SK-N-SH treated with all-trans-retinoic acid at 6 μM for 48 hours (cell line): ENCODE results near the gene GRIK2.

Source experiments
- ATAC-seq: fragments of 200-7000 bp; cut with Tn5 transposase; 3 replicates; pipeline ENCODE4 v1.9.1; 2020; ENCODE audit warnings: mild to moderate bottlenecking, moderate library complexity
- ARNTL ChIP-seq: fragments of 450-650 bp; formaldehyde crosslinking; IDR thresholded peaks from 2 replicates; pipeline ENCODE4 v1.5.0; 2020; ENCODE audit warnings: low read depth, mild to moderate bottlenecking, moderate library complexity, borderline replicate concordance
- BACH2 ChIP-seq: fragments of 250-450 bp; sonication (Bioruptor Pico); IDR thresholded peaks from 2 replicates; pipeline ENCODE4 v1.9.0; 2021; ENCODE audit warnings: mild to moderate bottlenecking, borderline replicate concordance
- CREB5 ChIP-seq: fragments of 250-450 bp; sonication (Bioruptor Pico); IDR thresholded peaks from 2 replicates; pipeline ENCODE4 v1.5.1; 2020; ENCODE audit warnings: low read depth, mild to moderate bottlenecking, moderate library complexity
- CSDC2 ChIP-seq: fragments of 250-450 bp; sonication (Bioruptor Pico); IDR thresholded peaks from 2 replicates; pipeline ENCODE4 v1.5.0; 2020; ENCODE audit warnings: mild to moderate bottlenecking, moderate library complexity
- ESRRG ChIP-seq: fragments of 250-450 bp; sonication (Bioruptor Pico); IDR thresholded peaks from 2 replicates; pipeline ENCODE4 v1.6.1; 2021; ENCODE audit warnings: mild to moderate bottlenecking
- ISL1 ChIP-seq: fragments of 250-450 bp; sonication (Bioruptor Pico); IDR thresholded peaks from 2 replicates; pipeline ENCODE4 v2.1.2; 2022; ENCODE audit warnings: mild to moderate bottlenecking, moderate library complexity
- OSR1 ChIP-seq: fragments of 250-450 bp; sonication (Bioruptor Pico); IDR thresholded peaks from 2 replicates; pipeline ENCODE4 v1.8.0; 2022; ENCODE audit warnings: moderate library complexity, mild to moderate bottlenecking, inconsistent platforms
- PATZ1 ChIP-seq: fragments of 250-450 bp; sonication (Bioruptor Pico); IDR thresholded peaks from 2 replicates; pipeline ENCODE4 v1.8.0; 2020; ENCODE audit warnings: mild to moderate bottlenecking, moderate library complexity, borderline replicate concordance
- POU6F1 ChIP-seq: fragments of 250-450 bp; sonication (Bioruptor Pico); IDR thresholded peaks from 2 replicates; pipeline ENCODE4 v1.8.0; 2021; ENCODE audit warnings: low read depth, mild to moderate bottlenecking, moderate library complexity, borderline replicate concordance
- RARB ChIP-seq: fragments of 250-450 bp; sonication (Bioruptor Pico); IDR thresholded peaks from 2 replicates; pipeline ENCODE4 v1.8.0; 2021; ENCODE audit warnings: mild to moderate bottlenecking, moderate library complexity
- SNAI2 ChIP-seq: fragments of 250-450 bp; sonication (Bioruptor Pico); IDR thresholded peaks from 2 replicates; pipeline ENCODE4 v1.5.0; 2020; ENCODE audit warnings: mild to moderate bottlenecking, moderate library complexity
- TCF4 ChIP-seq: fragments of 250-450 bp; sonication (Bioruptor Pico); IDR thresholded peaks from 2 replicates; pipeline ENCODE4 v1.8.0; 2021; ENCODE audit warnings: mild to moderate bottlenecking, moderate library complexity, borderline replicate concordance
- TOX ChIP-seq: fragments of 250-450 bp; sonication (Bioruptor Pico); IDR thresholded peaks from 2 replicates; pipeline ENCODE4 v1.8.0; 2021; ENCODE audit warnings: mild to moderate bottlenecking, moderate library complexity, borderline replicate concordance
- TSHZ2 ChIP-seq: fragments of 250-450 bp; sonication (Bioruptor Pico); IDR thresholded peaks from 2 replicates; pipeline ENCODE4 v1.5.0; 2020; ENCODE audit warnings: mild to moderate bottlenecking, moderate library complexity
- ZC3H10 ChIP-seq: fragments of 250-450 bp; sonication (Bioruptor Pico); IDR thresholded peaks from 2 replicates; pipeline ENCODE4 v1.5.1; 2021; ENCODE audit warnings: mild to moderate bottlenecking, moderate library complexity
- ZFP3 ChIP-seq: fragments of 250-450 bp; sonication (Bioruptor Pico); IDR thresholded peaks from 2 replicates; pipeline ENCODE4 v1.5.0; 2020; ENCODE audit warnings: mild to moderate bottlenecking, moderate library complexity
- ZNF565 ChIP-seq: fragments of 450-650 bp; formaldehyde crosslinking; conservative IDR thresholded peaks from 2 replicates; pipeline ENCODE4 v1.5.0; 2020; ENCODE audit warnings: low read depth, mild to moderate bottlenecking, moderate library complexity
- ZNF70 ChIP-seq: fragments of 450-650 bp; formaldehyde crosslinking; IDR thresholded peaks from 2 replicates; pipeline ENCODE4 v1.5.0; 2020; ENCODE audit warnings: mild to moderate bottlenecking, moderate library complexity

Gene GRIK2

GRCh38 chr6:101386982-101387381 is 6.5 kb upstream of the GRIK2 start:
- ATAC-seq, result peak; percentile 78
- TF ChIP-seq ZC3H10 (CRISPR knock-in tag) (no peak), CSDC2 (CRISPR knock-in tag) (no peak), POU6F1 (CRISPR knock-in tag) (no peak), ZNF565 (CRISPR knock-in tag) (no peak), TOX (CRISPR knock-in tag) (no peak)

GRCh38 chr6:101391772-101392585 is 1.5 kb upstream of the GRIK2 start:
- ATAC-seq, result no peak
- TF ChIP-seq ZNF70 (CRISPR knock-in tag), result no peak
- no peak for TF ChIP-seq POU6F1 (CRISPR knock-in tag)
- no peak for TF ChIP-seq TOX (CRISPR knock-in tag)
- no peak for TF ChIP-seq SNAI2
- no peak for TF ChIP-seq ESRRG
- TF ChIP-seq ARNTL, result no peak

GRCh38 chr6:101392586-101393230 is 800 bp upstream of the GRIK2 start:
- no peak; the same call in 1 of the 2 replicates for TF ChIP-seq TCF4
- no peak for TF ChIP-seq OSR1
- no peak for TF ChIP-seq ZC3H10 (CRISPR knock-in tag)
- no peak for TF ChIP-seq ARNTL
- no peak for TF ChIP-seq RARB (CRISPR knock-in tag)
- TF ChIP-seq TSHZ2, result no peak
- TF ChIP-seq TOX (CRISPR knock-in tag), result no peak
- TF ChIP-seq SNAI2, result no peak
- TF ChIP-seq POU6F1 (CRISPR knock-in tag), result no peak
- TF ChIP-seq ZFP3 (CRISPR knock-in tag), result no peak
- no peak for TF ChIP-seq PATZ1 (CRISPR knock-in tag)
- TF ChIP-seq ESRRG, result no peak
- TF ChIP-seq BACH2 (CRISPR knock-in tag), result no peak
- TF ChIP-seq ISL1 (CRISPR knock-in tag), result no peak
- no peak for TF ChIP-seq CREB5
- TF ChIP-seq ZNF70 (CRISPR knock-in tag), result no peak
- peak; percentile 49 for ATAC-seq
